ENCODE results near the gene PRAMEF10.
"Not testable (repeated sequence)": the region's sequence is repeated elsewhere in the genome, so short reads cannot be mapped to it uniquely, and the experiment has no call there.

The PRAMEF10 gene, protein sequence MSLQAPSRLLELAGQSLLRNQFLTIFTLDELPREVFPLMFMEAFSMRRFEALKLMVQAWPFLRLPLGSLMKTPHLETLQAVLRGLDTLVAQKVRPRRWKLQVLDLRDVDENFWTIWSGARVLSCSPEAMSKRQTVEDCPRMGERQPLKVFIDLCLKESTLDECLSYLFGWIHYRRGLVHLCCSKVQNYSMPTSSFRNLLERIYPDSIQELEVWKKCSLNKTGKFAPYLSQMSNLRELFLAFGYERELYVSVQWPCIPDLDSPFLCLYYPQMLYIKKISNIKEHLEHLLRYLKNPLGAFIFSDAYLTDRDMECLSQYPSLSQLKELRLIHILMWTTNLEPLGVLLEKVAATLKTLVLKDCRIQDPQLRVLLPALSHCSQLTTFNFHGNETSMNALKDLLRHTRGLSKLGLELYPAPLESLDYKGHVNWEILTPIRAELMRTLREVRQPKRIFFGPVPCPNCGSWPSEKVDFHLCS

DNA sequence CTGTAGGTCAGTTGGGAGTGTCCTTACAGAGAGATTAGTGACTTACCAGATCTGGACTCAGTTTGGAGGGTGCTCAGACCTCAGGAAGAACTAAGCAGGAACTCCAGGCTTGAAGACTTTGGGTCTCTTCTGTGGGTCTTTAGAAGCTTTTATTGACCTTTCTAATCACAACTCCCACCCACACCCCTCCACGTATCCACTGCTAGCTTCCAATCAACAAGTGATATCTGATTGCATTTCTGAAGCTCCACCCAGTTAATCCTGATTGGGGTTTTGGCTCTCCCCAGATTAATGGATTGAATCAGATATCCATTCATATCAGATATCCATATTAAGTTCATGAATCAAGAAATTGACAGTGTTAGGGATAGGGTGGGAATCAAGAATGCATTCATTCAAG is at the start of gene PRAMEF10:
PRAMEF10 (minus strand) TSS at position 101 of the 400 bp plus-strand sequence. CDS start 2,423 bp downstream, outside the sequence.
- DNase-seq (ENCODE audit: low read depth) = not testable (repeated sequence)

DNA sequence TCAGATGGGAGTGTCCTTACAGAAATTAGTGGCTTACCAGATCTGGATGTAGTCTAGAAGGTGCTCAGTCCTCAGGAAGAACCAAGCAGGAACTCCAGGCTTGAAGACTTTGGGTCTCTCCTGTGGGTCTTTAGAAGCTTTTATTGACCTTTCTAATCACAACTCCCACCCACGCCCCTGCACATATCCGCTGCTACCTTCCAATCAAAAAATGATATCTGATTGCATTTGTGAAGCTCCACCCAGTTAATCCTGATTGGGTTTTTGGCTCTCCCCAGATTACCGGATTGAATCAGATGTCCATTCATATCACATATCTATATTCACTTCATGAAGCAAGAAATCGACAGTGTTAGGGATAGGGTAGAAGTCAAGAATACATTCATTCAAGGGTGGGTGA is 49.4 kb upstream of the PRAMEF10 start, which contains the start of gene PRAMEF6:
PRAMEF6 (minus strand) TSS at position 101 of the 400 bp plus-strand sequence. CDS start 5,062 bp downstream, outside the sequence.
- DNase-seq (ENCODE audit: low read depth) = not testable (repeated sequence)

DNA sequence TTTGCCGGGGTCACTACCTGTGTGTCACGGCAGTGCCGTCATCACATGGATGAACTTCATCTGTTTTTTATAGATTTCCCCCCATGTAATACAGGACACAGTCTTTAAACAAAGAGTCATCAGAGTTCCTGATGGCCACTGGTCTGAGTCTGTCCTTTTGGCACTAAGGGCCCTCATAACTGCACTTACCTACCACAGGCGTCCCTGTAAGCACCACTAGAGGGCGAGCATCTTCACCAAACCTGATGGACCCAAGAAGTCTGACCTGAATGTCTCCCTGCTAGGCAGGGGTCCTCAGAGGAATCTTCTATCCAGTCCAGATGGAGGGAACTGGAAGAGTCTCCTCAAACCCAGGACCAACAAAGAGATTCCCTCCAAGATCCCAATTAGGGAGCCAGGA is 26.3 kb upstream of the PRAMEF10 start:
- DNase-seq (ENCODE audit: low read depth) = not testable (repeated sequence)

DNA sequence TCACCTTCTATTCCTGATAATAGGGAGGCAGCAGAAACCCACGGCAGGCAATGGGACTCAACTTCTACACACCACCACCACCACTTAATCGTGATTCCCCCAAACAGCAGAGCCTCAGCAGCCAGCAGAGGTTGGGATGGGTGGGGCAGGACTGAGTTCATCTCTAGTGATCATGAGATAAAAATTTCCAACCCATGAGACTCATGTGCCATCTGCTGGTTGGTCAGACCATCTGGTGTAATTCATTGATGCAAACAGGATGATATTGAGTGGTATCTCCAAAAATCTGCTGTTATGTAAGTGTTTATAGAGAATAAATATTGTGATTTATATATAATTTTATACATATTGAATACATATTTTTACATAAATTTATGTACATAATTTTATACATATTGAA is 23.7 kb upstream of the PRAMEF10 start:
- DNase-seq (ENCODE audit: low read depth) = not testable (repeated sequence)

DNA sequence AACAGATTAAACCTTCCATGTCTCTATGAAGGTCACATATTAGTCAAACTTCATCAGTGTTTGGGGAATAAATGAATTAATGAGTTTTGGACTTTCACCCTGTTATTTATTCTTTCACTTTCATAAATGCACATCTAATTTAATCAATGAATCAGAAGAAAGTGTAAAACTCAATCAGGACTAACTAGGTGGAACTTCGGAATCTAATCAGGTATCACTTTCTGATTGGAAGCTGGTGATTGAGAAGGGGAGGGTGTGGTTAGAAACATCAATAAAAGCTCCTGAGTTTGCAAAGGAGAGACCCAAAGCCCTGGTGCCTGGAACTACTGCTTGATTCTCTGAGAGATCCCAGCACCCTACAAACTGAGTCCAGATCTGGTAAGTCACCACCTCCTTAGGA is 18.2 kb upstream of the PRAMEF10 start, which contains the start of gene PRAMEF7:
PRAMEF7 (plus strand) TSS at position 301 of the 400 bp plus-strand sequence. CDS start 1,083 bp downstream, outside the sequence.
- not testable (repeated sequence) for DNase-seq (ENCODE audit: low read depth)

DNA sequence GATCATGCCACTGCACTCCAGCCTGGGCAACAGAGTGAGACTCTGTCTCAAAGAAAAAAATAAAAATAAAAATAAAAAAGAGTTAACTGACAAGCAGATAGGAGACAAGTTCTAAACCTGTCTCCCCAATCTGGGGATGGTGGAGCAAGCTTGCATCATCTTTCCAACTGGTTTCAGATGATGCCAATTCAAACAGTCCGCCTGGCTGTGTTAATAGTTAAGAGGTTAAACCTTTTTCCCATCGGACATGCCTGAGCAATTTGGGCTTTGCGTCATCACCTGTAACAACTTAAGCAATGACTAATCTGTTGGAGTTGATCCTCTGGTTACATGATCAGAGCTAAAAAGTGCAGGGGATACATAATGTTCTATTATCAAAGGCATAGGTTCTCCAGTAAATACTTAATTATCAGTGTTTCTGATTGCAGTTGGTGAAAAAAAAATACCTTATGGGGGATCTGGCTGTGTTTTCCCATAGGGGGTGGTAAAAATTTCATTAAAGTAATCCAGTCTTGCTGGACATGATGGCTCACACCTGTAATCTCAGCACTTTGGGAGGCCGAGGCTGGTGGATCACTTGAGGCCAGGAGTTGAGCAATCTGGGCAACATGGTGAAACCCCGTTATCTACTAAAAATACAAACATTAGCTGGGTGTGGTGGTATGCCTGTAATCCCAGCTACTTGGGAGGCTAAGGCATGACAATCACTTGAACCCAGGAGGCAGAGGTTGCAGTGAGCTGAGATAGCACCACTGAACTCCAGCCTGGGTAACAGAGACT is 5.9 kb upstream of the PRAMEF10 start:
- not testable (repeated sequence) for DNase-seq (ENCODE audit: low read depth)

DNA sequence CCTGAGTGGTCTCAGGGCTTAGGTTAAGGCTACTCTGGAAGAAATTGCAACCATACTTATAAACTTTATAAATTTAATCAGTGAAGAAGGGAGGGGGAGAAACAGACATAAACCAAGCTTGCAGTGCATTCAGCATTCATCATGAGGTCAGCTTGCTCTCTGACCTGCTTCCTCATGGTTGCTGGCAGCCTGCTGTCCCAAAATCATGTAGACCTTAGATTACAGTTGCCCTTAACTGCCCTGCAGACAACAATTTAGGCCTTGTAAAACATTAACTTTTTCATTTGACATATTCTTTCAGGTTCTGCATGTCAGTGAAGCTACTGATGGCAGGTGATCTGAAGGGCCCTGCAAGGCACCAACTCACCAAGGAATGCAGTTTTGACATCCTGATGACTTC is 1.1 kb upstream of the PRAMEF10 start:
- DNase-seq (ENCODE audit: low read depth) = not testable (repeated sequence)

DNA sequence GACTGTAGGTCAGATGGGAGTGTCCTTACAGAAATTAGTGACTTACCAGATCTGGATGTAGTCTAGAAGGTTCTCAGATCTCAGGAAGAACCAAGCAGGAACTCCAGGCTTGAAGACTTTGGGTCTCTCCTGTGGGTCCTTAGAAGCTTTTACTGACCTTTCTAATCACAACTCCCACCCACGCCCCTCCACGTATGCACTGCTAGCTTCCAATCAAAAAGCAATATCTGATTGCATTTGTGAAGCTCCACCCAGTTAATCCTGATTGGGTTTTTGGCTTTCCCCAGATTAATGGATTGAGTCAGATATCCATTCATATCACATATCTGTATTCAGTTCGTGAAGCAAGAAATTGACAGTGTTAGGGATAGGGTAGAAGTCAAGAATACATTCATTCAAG is 12.0 kb downstream of the PRAMEF10 start, which contains the start of gene PRAMEF4:
PRAMEF4 (minus strand) TSS at position 101 of the 400 bp plus-strand sequence. CDS start 2,807 bp downstream, outside the sequence.
- DNase-seq (ENCODE audit: low read depth) = not testable (repeated sequence)

DNA sequence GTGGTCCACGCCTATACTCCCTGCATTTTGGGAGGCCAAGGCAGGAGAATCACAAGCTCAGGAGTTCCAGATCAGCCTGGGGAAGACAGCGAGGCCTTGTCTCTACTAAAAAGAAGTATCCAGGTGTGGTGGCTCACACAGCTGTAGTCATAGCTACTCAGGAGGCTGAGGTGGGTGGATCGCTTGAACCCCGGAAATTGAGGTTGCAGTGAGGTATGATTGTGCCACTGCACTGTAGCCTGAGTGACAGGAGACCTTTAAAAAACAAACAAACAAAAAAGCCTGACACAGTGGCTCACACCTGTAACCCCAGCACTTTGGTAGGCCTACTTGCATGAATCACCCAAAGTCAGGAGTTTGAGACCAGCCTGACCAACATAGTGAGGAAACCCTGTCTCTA is 19.6 kb downstream of the PRAMEF10 start:
- not testable (repeated sequence) for DNase-seq (ENCODE audit: low read depth)

DNA sequence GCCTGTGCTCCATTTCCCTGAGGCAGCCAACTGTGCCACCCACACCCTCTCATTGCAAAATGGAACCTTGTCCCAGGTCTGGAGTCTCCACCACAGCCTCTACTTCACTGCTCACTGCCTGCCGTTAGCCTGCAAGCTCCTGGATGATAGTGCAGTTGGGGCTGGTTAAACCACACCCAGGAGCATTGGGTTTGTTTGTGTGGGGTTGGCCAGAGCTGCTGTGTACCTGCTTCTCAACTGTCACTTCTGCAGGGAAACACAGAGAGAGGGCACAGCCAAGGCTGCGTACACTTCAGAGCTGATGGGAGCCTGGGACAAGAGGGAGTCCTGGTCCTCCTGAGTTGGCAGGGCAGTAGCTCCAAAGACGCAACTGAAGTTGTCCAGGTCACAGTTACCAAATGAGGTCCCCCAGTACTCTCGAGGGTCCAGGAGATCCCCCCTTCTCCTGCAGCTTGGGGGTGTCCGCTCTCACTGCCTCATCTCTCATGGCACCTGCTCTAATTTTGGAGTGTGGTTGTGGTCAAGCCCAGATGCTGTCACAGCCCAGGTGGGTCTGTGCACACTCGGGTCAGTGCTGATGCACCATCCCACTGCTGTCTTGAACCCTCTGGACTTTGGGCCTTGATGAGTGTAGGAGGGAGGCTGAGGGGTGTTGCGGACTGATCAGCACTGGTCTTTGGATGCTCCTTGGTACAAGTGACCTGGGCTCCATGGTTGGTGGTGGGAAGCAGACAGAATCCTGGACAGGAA is 34.8 kb downstream of the PRAMEF10 start:
- DNase-seq (ENCODE audit: low read depth) = not testable (repeated sequence)

DNA sequence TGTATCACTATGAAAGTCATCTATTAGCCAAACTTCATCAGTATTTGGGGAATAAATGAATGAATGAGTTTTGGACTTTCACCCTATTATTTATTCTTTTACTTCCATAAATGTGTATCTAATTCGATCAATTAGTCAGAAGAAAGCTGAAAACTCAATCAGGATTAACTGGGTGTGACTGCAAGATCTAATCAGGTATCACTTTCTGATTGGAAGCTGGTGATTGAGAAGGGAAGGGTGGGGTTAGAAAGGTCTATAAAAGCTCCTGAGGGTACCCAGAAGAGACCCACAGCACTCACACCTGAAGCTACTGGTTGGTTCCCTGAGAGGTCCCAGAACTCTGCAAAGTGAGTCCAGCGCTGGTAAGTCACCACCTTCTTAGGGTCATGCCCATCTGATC is 41.3 kb downstream of the PRAMEF10 start, which contains the start of gene PRAMEF2:
PRAMEF2 (plus strand) TSS at position 301 of the 400 bp plus-strand sequence. CDS start 1,924 bp downstream, outside the sequence.
- not testable (repeated sequence) for DNase-seq (ENCODE audit: low read depth)

DNA sequence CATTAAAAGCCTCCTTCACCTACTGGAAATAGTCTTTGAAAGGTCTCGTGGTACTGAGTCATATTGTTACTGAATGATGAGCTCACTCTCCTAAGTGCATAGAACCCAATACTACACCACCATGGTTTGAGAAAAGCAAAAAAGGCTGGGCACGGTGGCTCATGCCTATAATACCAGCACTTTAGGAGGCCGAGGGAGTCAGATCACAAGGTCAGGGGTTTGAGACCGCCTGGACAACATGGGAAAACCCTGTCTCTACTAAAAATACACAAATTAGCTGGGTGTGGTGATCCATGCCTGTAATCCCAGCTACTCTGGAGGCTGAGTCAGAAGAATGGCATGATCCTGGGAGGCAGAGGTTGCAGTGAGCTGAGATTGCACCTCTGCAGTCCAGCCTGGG is 46.3 kb downstream of the PRAMEF10 start:
- DNase-seq (ENCODE audit: low read depth) = no peak

DNA sequence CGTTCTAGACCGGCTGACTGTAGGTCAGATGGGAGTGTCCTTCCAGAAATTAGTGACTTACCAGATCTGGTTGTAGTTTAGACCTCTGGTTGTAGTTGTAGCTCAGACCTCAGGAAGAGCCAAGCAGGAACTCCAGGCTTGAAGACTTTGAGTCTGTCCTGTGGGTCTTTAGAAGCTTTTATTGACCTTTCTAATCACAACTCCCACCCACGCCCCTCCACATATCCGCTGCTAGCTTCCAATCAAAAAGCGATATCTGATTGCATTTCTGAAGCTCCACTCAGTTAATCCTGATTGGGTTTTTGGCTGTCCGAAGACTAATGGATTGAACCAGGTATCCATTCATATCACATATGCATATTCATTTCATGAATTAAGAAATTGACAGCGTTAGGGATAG is 49.5 kb downstream of the PRAMEF10 start, which contains the start of gene HNRNPCL1:
HNRNPCL1 (minus strand) TSS at position 101 of the 400 bp plus-strand sequence. CDS start 431 bp downstream, outside the sequence.
- not testable (repeated sequence) for DNase-seq (ENCODE audit: low read depth)

Data from stimulated activated CD8-positive, alpha-beta memory T cell treated with anti-CD3 and anti-CD28 coated beads, Interleukin-15, amount 100 ng/mL, for 1 hour (primary cell).